ENCODE measurements around the gene ARHGAP18. TPM values are rescaled to one million over a fixed set of nuclear protein-coding genes. Genes with fewer than 3 reads are reported as not detected.

The ARHGAP18 gene
- total RNA-seq, 5 donors from 2014 or later (not counting 1 experiment from before 2014, with no cell fraction given) = 3.6 to 4.3 (median 4.0) TPM

DNA sequence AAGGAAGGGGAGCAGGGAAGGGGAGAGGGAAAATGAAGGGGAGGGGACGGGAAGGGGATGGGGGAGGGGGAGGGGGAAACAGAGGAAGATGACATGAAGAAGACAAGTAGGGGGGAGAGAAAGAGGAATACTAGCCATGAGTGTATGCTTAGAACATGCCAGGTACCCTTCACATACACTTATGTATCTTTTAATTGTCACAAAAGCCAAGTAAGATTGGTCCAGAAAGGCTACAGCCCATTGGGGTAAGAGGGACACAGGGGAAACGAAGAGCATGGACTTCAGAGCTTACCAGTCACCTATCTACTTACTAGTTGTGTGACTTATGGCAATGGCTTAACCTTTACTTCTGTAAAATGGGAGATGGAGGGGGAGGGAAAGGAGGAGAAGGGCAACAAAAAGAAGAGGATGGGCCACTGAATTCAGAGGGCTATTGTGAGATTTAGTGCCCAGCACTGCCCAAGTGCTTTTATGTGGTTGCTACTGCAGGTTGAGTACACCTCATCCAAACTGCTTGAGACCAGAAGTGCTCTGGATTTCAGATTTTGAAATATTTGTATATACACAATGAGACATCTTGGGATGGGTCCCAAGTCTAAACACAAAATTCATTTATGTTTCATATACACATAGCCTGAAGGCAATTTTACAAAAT is 90.3 kb downstream of the ARHGAP18 start:
- no peaks in the 10 kb centered on the region for H3K27me3 Mint-ChIP-seq
- H3K4me1 Mint-ChIP-seq = peaks cover 0 to 5% (median 0%) of the 10 kb centered on the region in 3 donors
- ChIA-PET CTCF (no interaction called here), POLR2A (no interaction called here)
- Histone ChIP-seq H3K27me3 (replicated peaks in 1 of 2; ENCODE audit: control insufficient read depth in 2 of 2, extremely low read depth in 1 of 2, insufficient read depth in 2 of 2, low read length in 1 of 2) (no peaks in the 10 kb centered on the region), H3K27ac (ENCODE audit: low read length) (no peak overlapping the region), H3K36me3 (ENCODE audit: control insufficient read depth in 2 of 2, extremely low read depth in 1 of 2, insufficient read depth in 1 of 2, low read length in 1 of 2) (no peaks in the 10 kb centered on the region), H3K4me1 (ENCODE audit: control insufficient read depth in 1 of 2, extremely low read depth in 1 of 2, insufficient read depth in 2 of 2, low read length in 2 of 2) (no peaks in the 10 kb centered on the region), H3K9me3 (no peaks in the 10 kb centered on the region), H3K4me3 (ENCODE audit: control insufficient read depth in 1 of 2, extremely low read depth in 1 of 2, low read length in 1 of 2) (no peak overlapping the region)
- DNase-seq = no peak
- no peak overlapping the region for H3K27ac Mint-ChIP-seq
- peaks cover 8% of the 10 kb centered on the region for H3K36me3 Mint-ChIP-seq
- ATAC-seq (replicated peaks in 1 of 4) = no peak
- H3K9me3 Mint-ChIP-seq = no peaks in the 10 kb centered on the region
- WGBS (ENCODE audit: insufficient coverage) = no CpG with 5 or more reads among the region's 2 CpGs
- no peak overlapping the region for H3K4me3 Mint-ChIP-seq

DNA sequence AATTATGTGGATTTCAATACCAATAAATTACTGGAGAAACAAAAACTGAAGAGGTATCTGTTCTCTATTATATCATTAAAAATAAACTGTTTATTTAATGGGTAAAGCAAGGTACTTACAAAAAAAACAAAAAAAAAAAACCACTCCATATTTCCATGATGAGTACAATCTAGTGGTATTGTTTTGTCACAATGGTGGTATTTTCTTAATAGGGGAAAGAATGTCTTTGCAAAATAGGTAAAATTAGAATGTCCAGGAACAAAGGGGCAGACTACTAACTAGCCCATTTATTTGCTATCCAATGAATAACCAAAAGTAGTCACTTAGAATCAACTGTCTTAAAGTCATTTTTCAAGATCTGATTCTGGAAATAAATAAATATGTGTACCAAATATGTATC is 92.0 kb downstream of the ARHGAP18 start:
- CTCF ChIA-PET = no interaction called here
- H3K9me3 ChIP-seq = no peaks in the 10 kb centered on the region
- no peak overlapping the region for H3K27ac ChIP-seq (ENCODE audit: low read length)
- no peaks in the 10 kb centered on the region for H3K27me3 ChIP-seq (replicated peaks in 1 of 2; ENCODE audit: control insufficient read depth in 2 of 2, extremely low read depth in 1 of 2, insufficient read depth in 2 of 2, low read length in 1 of 2)
- H3K36me3 Mint-ChIP-seq = peaks cover 8% of the 10 kb centered on the region
- no peaks in the 10 kb centered on the region for H3K9me3 Mint-ChIP-seq
- POLR2A ChIA-PET = interaction anchor here (0.5 to 0.6 kb wide), 2 partner anchors 14 to 235 kb away, joined by 3 to 4 read pairs; no protein-coding TSS in a partner anchor
- H3K4me3 ChIP-seq (ENCODE audit: control insufficient read depth in 1 of 2, extremely low read depth in 1 of 2, low read length in 1 of 2) = no peak overlapping the region
- H3K4me3 Mint-ChIP-seq = no peak overlapping the region
- H3K27me3 Mint-ChIP-seq = no peaks in the 10 kb centered on the region
- DNase-seq (no peak), ATAC-seq (replicated peaks in 1 of 4) (no peak)
- H3K4me1 ChIP-seq (ENCODE audit: control insufficient read depth in 1 of 2, extremely low read depth in 1 of 2, insufficient read depth in 2 of 2, low read length in 2 of 2) = no peaks in the 10 kb centered on the region
- no peaks in the 10 kb centered on the region for H3K36me3 ChIP-seq (ENCODE audit: control insufficient read depth in 2 of 2, extremely low read depth in 1 of 2, insufficient read depth in 1 of 2, low read length in 1 of 2)
- H3K27ac Mint-ChIP-seq = no peak overlapping the region
- peaks cover 0 to 5% (median 0%) of the 10 kb centered on the region in 3 donors for H3K4me1 Mint-ChIP-seq

DNA sequence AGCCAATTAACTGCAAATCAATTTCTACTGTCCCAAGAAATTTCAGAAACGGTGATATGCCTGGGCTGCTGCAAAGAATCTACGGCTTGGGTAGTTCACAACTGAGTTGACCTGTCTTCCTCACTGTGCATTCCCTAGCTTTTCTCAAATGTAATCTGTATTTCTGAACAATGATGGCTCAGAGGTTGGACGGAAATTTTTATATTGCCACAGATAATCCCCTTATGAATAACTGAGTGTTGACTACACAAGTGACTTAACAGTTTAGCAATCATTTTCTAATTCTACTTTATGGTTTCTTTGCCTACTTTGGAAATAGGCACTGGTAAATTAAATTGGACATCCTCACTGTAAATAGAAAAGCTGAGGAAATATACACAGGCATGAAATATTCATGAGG is 94.5 kb downstream of the ARHGAP18 start:
- CTCF ChIA-PET = no interaction called here
- no peak for ATAC-seq (replicated peaks in 1 of 4)

DNA sequence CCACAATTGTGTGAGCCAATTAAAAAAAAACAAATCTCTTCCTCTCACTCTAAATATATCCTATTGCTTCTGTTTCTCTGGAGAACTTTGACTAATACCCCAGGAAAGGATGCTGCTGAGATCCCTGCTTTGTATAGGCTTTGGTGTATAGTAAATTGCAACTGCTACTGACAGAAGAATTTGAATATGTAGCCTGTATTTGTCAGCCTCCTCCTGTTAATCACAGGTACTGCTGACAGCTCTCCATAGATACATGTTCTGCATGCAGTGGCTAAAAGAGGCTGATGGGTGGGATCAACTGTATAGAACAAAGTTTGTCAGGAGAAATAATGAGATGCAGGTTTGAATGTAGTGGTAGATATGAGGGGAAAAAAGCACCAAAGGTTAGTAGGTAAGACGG is 95.0 kb downstream of the ARHGAP18 start:
- H3K27ac Mint-ChIP-seq = no peak overlapping the region
- no peaks in the 10 kb centered on the region for H3K9me3 ChIP-seq
- ChIA-PET POLR2A (interaction anchor here in 1 of 2 donors (1.1 kb wide), 1 partner anchor 18 kb away, joined by 5 read pairs; no protein-coding TSS in a partner anchor), CTCF (no interaction called here)
- H3K4me1 ChIP-seq (ENCODE audit: control insufficient read depth in 1 of 2, extremely low read depth in 1 of 2, insufficient read depth in 2 of 2, low read length in 2 of 2) = no peaks in the 10 kb centered on the region
- H3K4me3 Mint-ChIP-seq = no peak overlapping the region
- H3K4me3 ChIP-seq (ENCODE audit: control insufficient read depth in 1 of 2, extremely low read depth in 1 of 2, low read length in 1 of 2) = no peak overlapping the region
- peaks cover 0 to 5% of the 10 kb centered on the region in 2 donors for H3K36me3 ChIP-seq (ENCODE audit: control insufficient read depth in 2 of 2, extremely low read depth in 1 of 2, insufficient read depth in 1 of 2, low read length in 1 of 2)
- no peaks in the 10 kb centered on the region for H3K27me3 ChIP-seq (replicated peaks in 1 of 2; ENCODE audit: control insufficient read depth in 2 of 2, extremely low read depth in 1 of 2, insufficient read depth in 2 of 2, low read length in 1 of 2)
- no peaks in the 10 kb centered on the region for H3K27me3 Mint-ChIP-seq
- peaks cover 11% of the 10 kb centered on the region for H3K36me3 Mint-ChIP-seq
- H3K9me3 Mint-ChIP-seq = no peaks in the 10 kb centered on the region
- no peak for DNase-seq
- no CpG with 5 or more reads among the region's 1 CpG for WGBS (ENCODE audit: insufficient coverage)
- no peak overlapping the region for H3K27ac ChIP-seq (ENCODE audit: low read length)
- H3K4me1 Mint-ChIP-seq = peaks cover 0 to 5% (median 0%) of the 10 kb centered on the region in 3 donors
- ATAC-seq (replicated peaks in 1 of 4) = no peak

More for the DNA sequence above, 94.5 kb downstream of the ARHGAP18 start:
- no peaks in the 10 kb centered on the region for H3K9me3 ChIP-seq
- no peaks in the 10 kb centered on the region for H3K36me3 ChIP-seq (ENCODE audit: control insufficient read depth in 2 of 2, extremely low read depth in 1 of 2, insufficient read depth in 1 of 2, low read length in 1 of 2)
- H3K9me3 Mint-ChIP-seq = no peaks in the 10 kb centered on the region
- DNase-seq = no peak
- peaks cover 0 to 5% (median 0%) of the 10 kb centered on the region in 3 donors for H3K4me1 Mint-ChIP-seq
- H3K36me3 Mint-ChIP-seq = peaks cover 8% of the 10 kb centered on the region
- no peaks in the 10 kb centered on the region for H3K4me1 ChIP-seq (ENCODE audit: control insufficient read depth in 1 of 2, extremely low read depth in 1 of 2, insufficient read depth in 2 of 2, low read length in 2 of 2)
- no peak overlapping the region for H3K27ac ChIP-seq (ENCODE audit: low read length)
- H3K27me3 ChIP-seq (replicated peaks in 1 of 2; ENCODE audit: control insufficient read depth in 2 of 2, extremely low read depth in 1 of 2, insufficient read depth in 2 of 2, low read length in 1 of 2) = no peaks in the 10 kb centered on the region
- POLR2A ChIA-PET = interaction anchor here in 1 of 2 donors (1.1 kb wide), 1 partner anchor 17 kb away, joined by 5 read pairs; no protein-coding TSS in a partner anchor
- no peak overlapping the region for H3K4me3 Mint-ChIP-seq
- no peak overlapping the region for H3K4me3 ChIP-seq (ENCODE audit: control insufficient read depth in 1 of 2, extremely low read depth in 1 of 2, low read length in 1 of 2)
- WGBS (ENCODE audit: insufficient coverage) = no CpG with 5 or more reads among the region's 3 CpGs
- H3K27ac Mint-ChIP-seq = no peak overlapping the region
- no peaks in the 10 kb centered on the region for H3K27me3 Mint-ChIP-seq

DNA sequence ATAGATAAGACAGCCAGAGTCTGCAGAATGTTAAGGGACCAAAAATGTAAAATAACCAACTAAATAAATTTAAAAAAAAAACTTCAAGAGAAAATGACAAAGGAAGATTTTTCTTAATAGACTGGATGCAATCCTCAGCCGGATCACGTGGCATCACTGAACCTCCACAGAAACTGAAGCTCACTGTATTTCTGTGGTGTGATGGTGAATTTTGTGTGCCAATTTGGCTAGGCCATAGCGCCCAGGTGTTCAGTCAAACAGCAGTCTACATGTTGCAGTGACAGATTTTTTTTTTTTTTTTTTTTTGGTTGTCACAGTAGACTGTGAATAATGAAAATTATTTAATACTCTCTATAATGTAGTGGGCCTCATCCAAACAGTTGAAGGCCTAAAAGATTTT is 95.5 kb downstream of the ARHGAP18 start:
- ChIA-PET CTCF (interaction anchor here in 1 of 2 donors (0.7 to 1.1 kb wide), 2 partner anchors 16 to 67 kb away, joined by 3 read pairs; no protein-coding TSS in a partner anchor), POLR2A (interaction anchor here in 1 of 2 donors (0.7 kb wide), 1 partner anchor 40 kb away, joined by 12 read pairs; no protein-coding TSS in a partner anchor)
- Mint-ChIP-seq H3K9me3 (no peaks in the 10 kb centered on the region), H3K36me3 (peaks cover 12% of the 10 kb centered on the region), H3K4me3 (no peak overlapping the region), H3K4me1 (peaks cover 0 to 5% (median 0%) of the 10 kb centered on the region in 3 donors), H3K27me3 (no peaks in the 10 kb centered on the region), H3K27ac (no peak overlapping the region)
- ATAC-seq (replicated peaks in 1 of 4) (no peak), DNase-seq (no peak)
- H3K4me3 ChIP-seq (ENCODE audit: control insufficient read depth in 1 of 2, extremely low read depth in 1 of 2, low read length in 1 of 2) = no peak overlapping the region
- H3K27ac ChIP-seq (ENCODE audit: low read length) = no peak overlapping the region
- H3K36me3 ChIP-seq (ENCODE audit: control insufficient read depth in 2 of 2, extremely low read depth in 1 of 2, insufficient read depth in 1 of 2, low read length in 1 of 2) = peaks cover 0 to 6% of the 10 kb centered on the region in 2 donors
- no peaks in the 10 kb centered on the region for H3K9me3 ChIP-seq
- 93% methylated on average over 2 of the region's 3 CpGs for WGBS (ENCODE audit: insufficient coverage)
- no peaks in the 10 kb centered on the region for H3K4me1 ChIP-seq (ENCODE audit: control insufficient read depth in 1 of 2, extremely low read depth in 1 of 2, insufficient read depth in 2 of 2, low read length in 2 of 2)
- no peaks in the 10 kb centered on the region for H3K27me3 ChIP-seq (replicated peaks in 1 of 2; ENCODE audit: control insufficient read depth in 2 of 2, extremely low read depth in 1 of 2, insufficient read depth in 2 of 2, low read length in 1 of 2)

DNA sequence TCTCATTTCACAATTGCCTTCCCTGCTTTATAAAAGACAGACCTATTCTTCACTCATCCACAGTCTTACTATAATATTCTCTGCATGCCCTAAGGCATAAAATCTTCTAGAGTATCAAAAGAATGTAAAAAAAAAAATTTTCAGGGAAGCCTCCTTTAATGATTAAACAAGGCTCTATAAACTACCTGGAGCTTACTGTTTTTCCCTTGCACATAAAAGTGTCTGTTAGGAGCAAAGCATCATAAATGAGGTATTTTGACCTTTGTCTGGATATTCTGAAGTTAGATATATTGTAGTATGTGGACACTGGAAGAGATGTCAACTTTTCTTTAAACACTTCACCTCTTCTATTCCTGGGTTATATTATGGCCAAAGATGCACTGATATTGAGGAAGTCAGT is 97.5 kb downstream of the ARHGAP18 start:
- Histone ChIP-seq H3K4me1 (ENCODE audit: control insufficient read depth in 1 of 2, extremely low read depth in 1 of 2, insufficient read depth in 2 of 2, low read length in 2 of 2) (no peaks in the 10 kb centered on the region), H3K27ac (ENCODE audit: low read length) (no peak overlapping the region), H3K27me3 (replicated peaks in 1 of 2; ENCODE audit: control insufficient read depth in 2 of 2, extremely low read depth in 1 of 2, insufficient read depth in 2 of 2, low read length in 1 of 2) (no peaks in the 10 kb centered on the region), H3K36me3 (ENCODE audit: control insufficient read depth in 2 of 2, extremely low read depth in 1 of 2, insufficient read depth in 1 of 2, low read length in 1 of 2) (peaks cover 0 to 8% of the 10 kb centered on the region in 2 donors), H3K9me3 (no peaks in the 10 kb centered on the region), H3K4me3 (ENCODE audit: control insufficient read depth in 1 of 2, extremely low read depth in 1 of 2, low read length in 1 of 2) (no peak overlapping the region)
- ChIA-PET POLR2A (no interaction called here), CTCF (interaction anchor here (0.6 to 0.7 kb wide), 2 partner anchors 742 to 876 kb away, joined by 3 read pairs; no protein-coding TSS in a partner anchor)
- Mint-ChIP-seq H3K36me3 (peaks cover 13% of the 10 kb centered on the region), H3K4me3 (no peak overlapping the region), H3K4me1 (no peaks in the 10 kb centered on the region), H3K27me3 (no peaks in the 10 kb centered on the region), H3K27ac (no peak overlapping the region), H3K9me3 (no peaks in the 10 kb centered on the region)
- ATAC-seq (replicated peaks in 1 of 4) (no peak), DNase-seq (no peak)
